Raji (cell line): Measurements from ENCODE around the gene TRABD2A.
A peak's percentile ranks its signal among the peaks of the same experiment; 100 is the strongest.

Experiments used
- POLR2A ChIP-seq: IDR thresholded peaks from 2 replicates; pipeline ENCODE4 v1.6.1; 2011; ENCODE audit warnings: low read depth, low read length, control low read depth; ENCODE audit not compliant: insufficient read depth

Gene TRABD2A

GRCh38 chr2:84906108-84906899, 25.4 kb upstream of the TRABD2A start:
- TF ChIP-seq POLR2A, result no peak

DNA sequence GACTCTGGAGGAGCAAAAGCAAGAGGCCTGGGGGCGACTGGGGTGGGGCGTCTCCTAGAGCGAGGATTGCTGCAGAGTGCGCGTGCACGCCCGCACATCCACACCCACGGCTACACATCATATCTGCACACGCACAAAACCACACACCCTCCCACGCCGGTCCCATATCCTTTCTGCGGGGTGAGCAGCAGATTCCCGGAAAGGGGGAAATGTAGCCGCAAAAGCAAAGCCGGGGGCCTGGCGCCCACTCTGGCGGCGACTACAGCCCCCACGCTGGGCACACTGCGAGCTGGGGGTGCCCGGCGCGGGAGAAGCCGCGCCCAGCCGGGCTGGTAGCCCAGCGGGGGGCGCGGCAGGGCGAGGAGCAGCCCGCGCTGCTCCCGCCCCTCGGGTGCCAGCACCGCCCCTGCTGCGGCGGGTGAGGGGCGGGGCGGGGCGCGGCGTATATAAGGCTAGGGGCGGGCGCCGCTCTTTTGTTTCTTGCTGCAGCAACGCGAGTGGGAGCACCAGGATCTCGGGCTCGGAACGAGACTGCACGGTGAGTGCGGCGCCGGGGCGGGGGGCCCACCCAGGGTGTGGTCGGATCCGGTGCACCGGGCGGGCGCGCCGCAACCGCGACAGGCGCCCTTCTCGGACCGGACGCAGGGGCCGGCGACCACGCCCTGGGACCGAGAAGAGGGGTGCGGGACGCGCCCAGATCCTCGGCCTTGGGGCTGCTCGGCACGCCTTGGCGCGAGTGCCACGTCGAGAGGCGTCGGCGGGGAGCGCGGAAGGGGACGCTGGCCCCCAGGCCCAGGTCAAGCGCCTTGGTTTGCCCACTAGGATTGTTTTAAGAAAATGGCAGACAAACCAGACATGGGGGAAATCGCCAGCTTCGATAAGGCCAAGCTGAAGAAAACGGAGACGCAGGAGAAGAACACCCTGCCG, 24.6 kb upstream of the TRABD2A start, which contains the start of gene TMSB10:
Gene TMSB10 (plus strand): TSS at position 476 of the 927 bp plus-strand sequence.
- peak; percentile 96 for TF ChIP-seq POLR2A

- TF ChIP-seq POLR2A, result no peak
Observed at GRCh38 chr2:84904717-84905174, 23.9 kb upstream of the TRABD2A start.

GRCh38 chr2:84904151-84904550, 23.3 kb upstream of the TRABD2A start:
- TF ChIP-seq POLR2A, result no peak

DNA sequence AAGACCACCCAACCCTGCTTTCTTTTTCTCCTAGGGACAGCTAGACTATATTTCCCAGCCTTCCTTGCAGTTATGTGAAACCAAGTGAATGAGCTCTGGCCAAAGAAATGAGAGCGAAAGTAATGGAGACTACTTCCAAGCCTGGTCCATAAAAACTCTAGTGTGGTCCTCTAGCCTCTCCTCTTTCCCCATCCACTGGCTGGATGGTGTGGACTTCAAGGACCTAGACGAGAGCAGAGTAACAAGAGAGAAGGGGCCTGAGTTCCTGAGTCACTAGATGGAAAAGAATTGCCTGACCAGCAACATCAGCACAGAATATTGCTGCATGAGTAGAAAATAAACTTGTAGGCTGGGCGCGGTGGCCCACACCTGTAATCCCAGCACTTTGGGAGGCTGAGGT, 21.6 kb upstream of the TRABD2A start:
- TF ChIP-seq POLR2A, result no peak

GRCh38 chr2:84901593-84902120, 20.8 kb upstream of the TRABD2A start:
- no peak for TF ChIP-seq POLR2A

GRCh38 chr2:84900971-84901370, 20.1 kb upstream of the TRABD2A start:
- no peak for TF ChIP-seq POLR2A

DNA sequence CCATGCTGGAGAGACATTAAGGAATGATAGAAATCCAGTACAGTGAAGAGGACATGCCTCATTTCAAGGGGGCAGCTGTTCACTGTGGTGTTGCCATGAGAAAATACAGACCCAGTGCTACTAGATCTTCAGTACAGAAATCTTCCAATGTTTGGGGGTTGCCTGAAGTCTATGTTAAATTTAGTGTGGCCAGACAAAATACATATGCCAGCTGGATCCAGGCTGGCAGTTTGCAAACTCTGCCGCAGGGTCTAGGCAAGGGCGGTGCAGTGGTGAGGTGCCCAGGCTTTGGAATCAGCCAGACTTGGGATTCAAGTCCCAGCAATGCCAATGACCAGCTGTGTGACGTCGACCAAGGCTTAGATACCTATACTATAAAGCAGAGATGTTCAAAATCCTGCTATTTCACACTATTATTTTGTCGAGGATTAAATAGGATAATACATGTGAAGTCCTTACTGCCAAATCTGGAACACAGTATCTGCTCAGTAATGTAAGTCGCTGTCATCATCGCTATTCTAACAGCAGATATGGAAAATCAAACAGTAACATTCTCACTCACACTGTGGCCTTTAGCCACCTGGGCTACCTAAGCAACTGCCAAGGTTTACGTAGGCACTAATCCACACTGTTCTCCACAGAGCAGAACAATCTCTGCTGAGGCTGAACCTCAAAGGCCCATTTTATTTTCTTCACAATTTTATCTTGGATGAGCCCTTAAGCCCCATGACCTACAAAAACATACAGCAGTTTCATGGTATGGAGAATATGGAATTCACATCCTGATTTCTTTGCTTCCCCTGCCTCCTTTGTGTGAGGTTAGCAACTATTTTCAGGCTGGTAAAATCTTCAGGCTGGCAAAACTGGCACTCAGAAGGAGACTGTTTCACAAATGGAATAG, 18.7 kb upstream of the TRABD2A start:
- TF ChIP-seq POLR2A, result no peak

DNA sequence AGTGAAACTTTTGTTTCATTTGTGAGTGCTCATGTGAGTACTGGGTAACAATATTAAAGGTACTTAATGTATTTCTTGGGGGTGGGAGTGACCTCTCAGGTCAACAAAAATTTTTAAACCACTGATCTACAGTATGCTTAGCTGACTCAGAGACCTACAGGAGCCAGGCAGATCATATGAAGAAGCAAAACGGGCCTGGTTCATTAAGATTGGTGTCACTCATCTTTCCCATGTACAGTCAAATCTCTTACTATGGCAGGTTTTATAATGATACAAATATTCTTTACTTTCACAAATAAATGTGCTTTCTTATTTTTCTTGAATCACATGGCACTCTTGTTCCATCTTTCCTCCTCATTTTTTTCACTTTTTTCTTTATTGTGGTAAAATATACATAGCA, 16.9 kb upstream of the TRABD2A start:
- TF ChIP-seq POLR2A, result no peak

GRCh38 chr2:84896567-84896966, 15.7 kb upstream of the TRABD2A start:
- TF ChIP-seq POLR2A, result no peak

GRCh38 chr2:84894758-84895520, 14.1 kb upstream of the TRABD2A start:
- TF ChIP-seq POLR2A, result peak; percentile 38; the same call in 1 of the 2 replicates

DNA sequence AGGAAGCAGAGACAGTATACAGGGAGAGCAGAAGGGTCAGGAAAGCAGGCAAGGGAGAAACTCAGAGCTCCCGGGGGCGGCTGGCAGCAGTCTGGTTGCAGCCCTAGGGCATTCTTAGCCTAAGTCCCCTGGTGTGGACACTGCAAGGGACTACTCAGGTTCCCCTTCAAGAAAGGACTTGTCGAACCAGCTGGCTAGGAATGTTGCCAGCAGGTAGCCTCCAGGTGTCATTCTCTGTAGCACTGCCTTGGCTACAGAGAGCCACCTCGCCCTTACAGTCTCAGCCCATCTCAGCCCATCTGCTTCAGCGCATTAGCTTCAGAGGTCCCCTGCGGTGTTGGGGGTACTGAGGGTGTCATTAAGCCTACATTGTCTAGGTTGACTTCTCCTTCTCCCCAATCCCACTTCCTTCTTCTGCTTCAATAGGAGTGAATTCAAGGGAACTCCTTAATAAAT, 13.3 kb upstream of the TRABD2A start:
- no peak for TF ChIP-seq POLR2A

GRCh38 chr2:84891355-84892010, 10.6 kb upstream of the TRABD2A start:
- no peak for TF ChIP-seq POLR2A
